Bronchial epithelial cell (primary cell): ENCODE data around the gene DNPH1. TPM values are rescaled to one million over a fixed set of nuclear protein-coding genes. Genes with fewer than 3 reads are reported as not detected.

Experiments used
- DNase-seq: peaks from one replicate; pipeline ENCODE4 v3.0.0-alpha.2; 2010; ENCODE audit warnings: low read depth
- FAIRE-seq: peaks from 2 replicates; lab custom pipeline; 2011; peaks lifted over from hg19 to GRCh38; lab: Jason Lieb, UNC
- H3K27me3 ChIP-seq: 2 replicates; pipeline ENCODE4 v1.5.1; 2011; ENCODE audit warnings: low read length; ENCODE audit not compliant: control insufficient read depth, insufficient read depth
- H3K36me3 ChIP-seq: 2 replicates; pipeline ENCODE4 v1.5.1; 2011; ENCODE audit warnings: low read length; ENCODE audit not compliant: control insufficient read depth, insufficient read depth
- H3K4me3 ChIP-seq: 2 replicates; pipeline ENCODE4 v1.5.1; 2011; ENCODE audit warnings: mild to moderate bottlenecking, low read depth, low read length, control low read depth
- total RNA-seq: library from RNA; depleted of rRNA; stranded (reverse); fragments of >200 nt; gene quantifications from 2 replicates; pipeline ENCODE4 v1.2.1, GENCODE V29; 2014
- TF ChIP-seq, protein P1 (sequence below): IDR thresholded peaks from 2 replicates; pipeline ENCODE4 v1.5.1; 2011; ENCODE audit warnings: mild to moderate bottlenecking, moderate library complexity, low read length, control low read depth, inconsistent platforms; ENCODE audit not compliant: insufficient read depth, severe bottlenecking

DNPH1 gene
- total RNA-seq, 1 donor from 2014 or later = 59.8 TPM

DNA sequence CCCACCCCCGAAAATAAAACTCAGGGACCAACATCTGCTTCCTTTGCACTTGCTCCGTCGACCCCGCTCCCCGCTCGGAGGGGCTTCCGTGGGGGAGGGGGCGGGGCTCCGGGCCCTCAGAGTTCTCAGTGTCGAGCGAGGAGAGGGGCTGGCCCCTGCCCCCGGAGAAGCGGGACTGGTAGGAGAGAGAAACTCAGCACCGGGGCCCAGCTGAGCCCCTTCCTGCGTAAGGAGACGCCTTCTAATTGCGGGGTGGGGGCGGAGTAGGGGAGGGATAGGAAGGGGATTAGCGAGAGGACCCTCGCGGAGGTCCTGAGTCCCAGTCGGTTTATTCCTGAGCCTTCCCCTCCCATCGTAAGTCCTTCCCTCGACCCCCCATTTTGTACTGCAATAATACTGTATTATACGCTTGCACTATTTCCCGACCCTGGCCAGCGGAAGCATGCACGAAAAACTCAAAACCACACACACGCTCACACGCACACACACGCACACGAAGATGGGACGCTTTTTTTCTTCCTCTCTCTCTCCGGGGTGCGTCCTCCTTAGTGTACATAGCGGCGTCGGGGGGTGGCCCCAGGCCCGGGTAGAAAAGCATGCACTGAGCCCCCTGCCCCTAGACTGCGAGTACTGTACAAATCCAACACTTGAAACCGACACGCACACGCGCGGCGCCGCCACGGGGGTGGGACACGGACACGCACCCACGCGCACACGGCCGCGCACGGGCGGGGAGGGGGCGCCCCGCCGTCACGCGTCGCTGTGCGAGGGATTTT is 46.7 kb upstream of the DNPH1 start:
- no peak for DNase-seq
- H3K27me3 ChIP-seq = peaks cover 26% of the 10 kb centered on the region
- TF ChIP-seq, protein P1, sequence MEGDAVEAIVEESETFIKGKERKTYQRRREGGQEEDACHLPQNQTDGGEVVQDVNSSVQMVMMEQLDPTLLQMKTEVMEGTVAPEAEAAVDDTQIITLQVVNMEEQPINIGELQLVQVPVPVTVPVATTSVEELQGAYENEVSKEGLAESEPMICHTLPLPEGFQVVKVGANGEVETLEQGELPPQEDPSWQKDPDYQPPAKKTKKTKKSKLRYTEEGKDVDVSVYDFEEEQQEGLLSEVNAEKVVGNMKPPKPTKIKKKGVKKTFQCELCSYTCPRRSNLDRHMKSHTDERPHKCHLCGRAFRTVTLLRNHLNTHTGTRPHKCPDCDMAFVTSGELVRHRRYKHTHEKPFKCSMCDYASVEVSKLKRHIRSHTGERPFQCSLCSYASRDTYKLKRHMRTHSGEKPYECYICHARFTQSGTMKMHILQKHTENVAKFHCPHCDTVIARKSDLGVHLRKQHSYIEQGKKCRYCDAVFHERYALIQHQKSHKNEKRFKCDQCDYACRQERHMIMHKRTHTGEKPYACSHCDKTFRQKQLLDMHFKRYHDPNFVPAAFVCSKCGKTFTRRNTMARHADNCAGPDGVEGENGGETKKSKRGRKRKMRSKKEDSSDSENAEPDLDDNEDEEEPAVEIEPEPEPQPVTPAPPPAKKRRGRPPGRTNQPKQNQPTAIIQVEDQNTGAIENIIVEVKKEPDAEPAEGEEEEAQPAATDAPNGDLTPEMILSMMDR = no peak
- FAIRE-seq = no peak
- H3K36me3 ChIP-seq = no peaks in the 10 kb centered on the region
- H3K4me3 ChIP-seq = no peak overlapping the region

DNA sequence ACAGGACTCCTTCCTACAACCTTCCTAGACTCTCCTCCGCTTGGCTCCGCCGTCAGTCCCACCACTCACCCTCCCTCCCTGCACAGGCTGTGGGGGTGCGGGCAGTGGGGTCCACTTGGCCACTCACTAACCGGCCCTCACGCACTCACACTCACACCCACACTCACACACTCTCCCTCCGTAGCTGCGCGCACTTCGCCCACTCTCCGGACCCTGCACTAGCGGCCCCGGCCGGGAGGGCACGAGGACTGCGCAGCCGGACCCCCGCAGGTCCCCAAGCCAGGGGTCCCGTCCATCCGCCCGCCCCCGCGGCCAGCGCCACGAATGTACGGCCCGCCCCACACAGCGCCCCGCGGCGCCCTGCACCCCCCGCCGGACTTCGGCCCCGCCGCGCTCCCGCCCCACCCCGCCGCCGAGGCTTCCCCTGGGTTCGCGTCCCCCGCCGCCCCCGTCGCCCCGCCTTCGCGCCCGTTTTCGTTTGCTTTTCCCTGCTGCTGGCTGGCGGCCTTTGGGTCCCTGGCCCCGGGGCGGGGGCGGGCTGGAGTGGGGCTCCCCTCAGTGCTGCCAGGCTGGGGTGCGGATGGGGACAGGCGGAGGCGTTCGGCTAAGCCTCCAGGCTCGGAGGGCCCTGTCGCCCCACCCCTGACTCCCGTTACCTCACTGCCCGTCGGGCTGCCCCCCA is 45.8 kb upstream of the DNPH1 start:
- peaks cover 26% of the 10 kb centered on the region for H3K27me3 ChIP-seq

DNA sequence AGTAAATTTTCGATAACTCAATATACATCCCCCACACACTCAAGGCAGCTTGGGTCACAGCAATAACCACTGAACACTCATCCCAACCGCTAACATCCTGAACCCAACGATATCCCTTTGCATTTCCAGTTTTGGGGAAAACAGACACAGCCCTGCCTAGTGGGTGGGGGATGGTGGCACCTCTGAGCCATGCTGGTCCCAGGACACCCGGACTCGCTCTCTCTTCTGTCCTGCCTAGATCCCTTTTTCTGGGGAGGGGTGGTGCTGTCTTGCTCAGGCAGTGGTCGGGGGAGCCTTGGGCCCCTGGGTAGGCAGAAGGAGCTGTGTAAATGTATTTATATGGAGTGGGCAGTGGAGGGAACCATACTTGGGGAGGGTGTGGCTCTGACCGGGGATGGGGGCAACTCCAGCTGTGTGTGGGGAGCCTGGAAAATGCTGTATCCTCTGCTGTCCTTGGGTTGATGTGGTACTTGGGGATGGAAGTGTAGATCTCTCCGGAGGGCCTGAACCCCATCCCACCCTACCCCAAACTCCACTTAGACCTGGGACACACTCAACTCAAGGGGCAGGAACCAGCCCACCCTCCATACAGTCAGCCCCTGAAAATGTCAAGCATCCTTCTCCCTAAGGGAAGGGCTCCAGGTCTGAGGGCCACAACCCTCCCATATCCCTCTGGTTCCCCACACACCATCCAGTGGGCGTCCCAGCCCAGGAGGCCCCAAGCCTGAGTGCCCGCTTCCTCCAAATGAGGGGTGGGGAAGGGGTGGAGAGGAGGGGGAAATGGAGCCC is 45.0 kb upstream of the DNPH1 start:
- Histone ChIP-seq H3K4me3 (no peak overlapping the region), H3K36me3 (no peaks in the 10 kb centered on the region), H3K27me3 (peaks cover 26% of the 10 kb centered on the region)
- FAIRE-seq = no peak
- TF ChIP-seq, protein P1 = no peak
- no peak for DNase-seq

More for the DNA sequence above, 45.8 kb upstream of the DNPH1 start:
- no peak for DNase-seq
- no peak for FAIRE-seq
- H3K36me3 ChIP-seq = no peaks in the 10 kb centered on the region
- H3K4me3 ChIP-seq = no peak overlapping the region
- TF ChIP-seq, protein P1 = no peak

DNA sequence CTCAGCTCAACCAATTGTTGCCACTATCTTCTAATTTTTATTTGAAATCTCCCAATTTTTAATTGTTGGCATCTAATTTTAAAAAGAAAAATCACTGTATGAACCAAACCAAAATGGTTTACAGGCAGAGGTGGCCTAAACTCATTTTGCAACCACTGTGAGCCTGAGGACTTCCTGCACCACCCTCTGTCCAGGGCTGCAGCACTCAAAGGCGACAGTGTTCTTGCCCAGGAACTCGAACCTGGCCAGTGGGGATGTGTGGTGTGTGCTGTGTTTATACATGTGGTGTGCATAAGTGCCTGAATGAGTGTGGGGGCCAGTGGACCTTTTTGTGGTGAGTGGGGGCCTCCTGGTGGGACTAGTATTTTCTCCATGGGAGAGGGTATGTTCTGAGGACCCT is 44.4 kb upstream of the DNPH1 start:
- no peak overlapping the region for H3K4me3 ChIP-seq
- DNase-seq = no peak
- FAIRE-seq = no peak
- TF ChIP-seq, protein P1 = no peak
- no peaks in the 10 kb centered on the region for H3K36me3 ChIP-seq
- peaks cover 28% of the 10 kb centered on the region for H3K27me3 ChIP-seq

DNA sequence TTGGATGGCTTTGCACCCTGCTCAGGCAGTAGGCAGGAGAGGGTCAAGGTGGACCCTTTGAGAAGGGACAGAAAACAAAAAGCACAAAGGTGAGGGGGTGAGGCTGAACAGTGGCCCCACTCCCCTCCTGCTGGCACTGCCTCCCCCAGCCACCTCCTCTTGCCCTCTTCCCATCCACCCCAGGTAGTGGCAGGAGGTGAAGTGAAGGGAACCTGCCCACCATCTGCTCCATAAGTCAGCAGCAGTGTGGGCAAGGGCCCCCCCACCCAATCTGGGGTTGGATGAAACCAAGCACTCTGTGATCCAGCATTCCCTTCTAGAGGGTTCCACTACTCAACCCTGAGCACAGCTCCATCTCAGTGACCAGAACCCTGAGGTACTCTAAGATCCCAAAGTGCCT is 42.7 kb upstream of the DNPH1 start:
- Histone ChIP-seq H3K4me3 (no peak overlapping the region), H3K36me3 (no peaks in the 10 kb centered on the region), H3K27me3 (peaks cover 35% of the 10 kb centered on the region)
- TF ChIP-seq, protein P1 = no peak
- no peak for FAIRE-seq
- no peak for DNase-seq
